NCI-H446 (cell line): ENCODE results near the gene ARHGEF25.
"Not testable (repeated sequence)": the region's sequence is repeated elsewhere in the genome, so short reads cannot be mapped to it uniquely, and the experiment has no call there.

Experiments used
- DNase-seq, 2 experiments: peaks; one replicate each; lab custom pipeline; 2025; lab: John Stamatoyannopoulos, UW

ARHGEF25 gene

DNA sequence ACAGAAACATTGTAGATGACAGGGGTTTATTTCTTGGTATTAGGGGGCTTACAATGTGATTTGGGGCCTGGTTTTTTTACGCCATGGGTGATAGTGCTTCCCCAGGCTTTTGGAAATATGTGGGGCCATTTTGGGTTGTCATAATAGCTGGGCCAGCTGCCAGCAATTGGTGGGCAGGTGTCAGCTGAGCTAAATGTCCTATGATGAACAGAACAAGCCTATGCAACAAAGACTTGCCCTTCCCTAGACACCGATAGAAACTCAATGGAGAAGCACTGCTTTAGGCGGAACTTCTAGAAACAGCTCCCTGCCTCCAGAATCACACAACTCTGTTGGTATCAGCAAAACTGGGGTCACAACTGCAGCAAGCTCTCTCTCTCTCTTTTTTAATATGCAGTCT is 26.9 kb downstream of the ARHGEF25 start:
- no peak for DNase-seq

DNA sequence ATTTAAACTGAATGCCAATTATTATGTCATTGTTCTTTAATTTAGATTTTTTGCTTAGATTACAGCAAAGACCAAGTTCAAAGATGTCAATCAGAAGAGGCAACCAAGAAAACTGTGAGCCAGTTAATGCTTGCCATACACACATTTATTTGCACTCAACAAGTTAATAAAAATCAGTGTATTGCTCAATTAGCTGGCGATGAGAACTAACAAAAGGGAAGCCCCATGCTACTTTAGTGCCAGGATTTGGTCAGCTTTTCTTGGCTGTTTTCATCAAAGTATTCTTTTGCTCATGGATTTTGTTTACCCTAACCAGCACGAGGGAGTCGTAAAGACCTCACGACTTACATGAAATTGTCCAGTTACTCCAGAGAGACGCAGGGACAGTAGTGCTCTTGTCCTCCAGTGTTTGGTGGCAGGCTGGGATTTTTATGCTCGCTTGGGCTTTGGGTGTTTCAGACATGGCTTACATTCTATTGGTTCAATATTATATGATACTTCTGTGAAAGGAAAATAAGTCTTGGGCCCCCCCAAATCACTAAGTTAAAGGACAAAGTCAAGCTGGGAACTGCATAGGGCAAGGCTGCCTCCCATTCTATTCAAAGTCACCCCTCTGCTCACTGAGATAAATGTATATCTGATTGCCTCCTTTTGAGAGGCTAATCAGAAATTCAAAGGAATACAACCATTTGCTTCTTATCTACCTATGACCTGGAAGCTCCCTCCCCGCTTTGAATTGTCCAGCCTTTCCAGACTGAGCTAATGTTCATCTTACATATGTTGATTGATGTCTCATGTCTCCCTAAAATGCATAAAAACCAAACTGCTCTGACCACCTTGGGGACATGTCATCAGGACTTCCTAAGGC is 29.2 kb downstream of the ARHGEF25 start:
- no peak for DNase-seq

DNA sequence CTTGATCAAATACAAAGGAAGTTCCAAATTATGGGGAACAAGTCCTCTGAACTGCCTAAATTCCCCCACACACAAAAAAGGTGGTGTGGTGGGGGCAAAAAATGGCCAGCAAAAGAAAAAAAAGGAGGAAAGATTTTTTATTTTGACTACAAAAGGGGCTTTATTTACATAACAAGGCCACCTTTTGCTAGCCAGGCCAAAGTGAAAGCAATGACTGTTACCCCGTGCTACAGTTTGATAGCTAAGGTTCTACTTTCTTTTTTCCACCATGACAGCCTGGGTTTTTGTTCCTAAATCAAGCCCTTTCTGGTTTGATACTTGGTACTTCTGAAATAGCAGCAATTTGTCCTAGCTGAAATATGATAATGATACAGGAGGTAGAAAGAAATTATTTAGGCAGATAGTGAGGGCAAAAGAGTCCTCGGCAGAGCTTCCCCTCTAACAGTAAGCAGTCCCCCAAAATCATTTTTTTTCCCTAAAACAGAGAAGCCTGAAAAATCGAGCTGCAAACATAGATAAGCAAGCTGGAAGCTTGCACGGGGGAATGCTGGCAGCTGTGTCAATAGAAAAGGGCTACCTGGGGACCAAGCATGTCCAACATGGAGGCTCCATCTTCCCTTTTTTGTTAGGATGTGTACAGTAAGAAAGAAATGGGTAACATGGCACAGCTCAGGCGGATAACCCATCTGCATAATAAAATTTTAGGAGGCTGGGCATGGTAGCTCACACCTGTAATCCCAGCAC is 30.6 kb downstream of the ARHGEF25 start:
- no peak for DNase-seq

DNA sequence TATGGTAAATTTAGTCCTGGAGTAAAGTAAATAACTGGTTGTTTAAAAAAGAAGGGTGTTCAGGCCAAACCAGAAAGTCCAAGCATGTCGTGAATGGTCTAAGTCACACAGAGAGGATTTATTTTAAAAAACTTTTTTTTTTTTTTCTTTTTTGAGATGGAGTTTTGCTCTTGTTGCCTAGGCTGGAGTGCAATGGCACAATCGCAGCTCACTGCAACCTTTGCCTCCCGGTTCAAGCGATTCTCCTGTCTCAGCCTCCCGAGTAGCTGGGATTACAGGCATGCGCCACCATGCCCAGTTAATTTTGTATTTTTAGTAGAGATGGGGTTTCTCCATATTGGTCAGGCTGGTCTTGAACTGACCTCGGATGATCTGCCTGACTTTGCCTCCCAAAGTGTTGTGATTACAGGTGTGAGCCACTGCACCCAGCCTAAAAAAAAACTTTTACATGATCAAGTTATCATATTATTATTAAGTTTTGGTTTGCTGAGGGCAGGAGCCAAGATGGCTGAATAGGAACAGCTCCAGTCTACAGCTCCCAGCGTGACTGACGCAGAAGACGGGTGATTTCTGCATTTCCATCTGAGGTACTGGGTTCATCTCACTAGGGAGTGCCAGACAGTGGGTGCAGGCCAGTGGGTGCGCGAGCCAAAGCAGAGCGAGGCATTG is 34.9 kb downstream of the ARHGEF25 start:
- DNase-seq: not testable (repeated sequence)

DNA sequence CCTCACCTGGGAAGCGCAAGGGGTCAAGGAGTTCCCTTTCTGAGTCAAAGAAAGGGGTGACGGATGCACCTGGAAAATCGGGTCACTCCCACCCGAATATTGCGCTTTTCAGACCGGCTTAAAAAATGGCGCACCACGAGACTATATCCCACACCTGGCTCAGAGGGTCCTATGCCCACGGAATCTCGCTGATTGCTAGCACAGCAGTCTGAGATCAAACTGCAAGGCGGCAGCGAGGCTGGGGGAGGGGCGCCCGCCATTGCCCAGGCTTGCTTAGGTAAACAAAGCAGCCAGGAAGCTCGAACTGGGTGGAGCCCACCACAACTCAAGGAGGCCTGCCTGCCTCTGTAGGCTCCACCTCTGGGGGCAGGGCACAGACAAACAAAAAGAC is 35.4 kb downstream of the ARHGEF25 start:
- DNase-seq: not testable (repeated sequence)

DNA sequence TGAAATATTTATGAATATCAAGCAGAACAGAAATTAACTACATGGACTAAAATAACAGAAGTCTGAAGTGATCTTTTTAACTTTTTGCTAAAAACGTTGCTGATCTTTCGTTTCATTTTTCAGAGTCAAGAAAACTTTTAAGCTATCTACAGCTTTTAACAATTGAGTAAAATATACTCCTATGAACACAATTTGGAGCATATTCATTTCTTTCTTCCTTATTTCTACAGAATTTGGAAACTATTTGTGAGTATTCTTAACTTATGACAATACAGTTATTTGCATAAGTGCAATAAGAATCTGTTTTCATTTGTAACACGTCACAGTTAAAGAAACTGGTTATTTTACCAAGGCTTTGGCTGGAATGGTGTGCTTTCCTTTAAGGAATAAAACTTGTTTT is 42.8 kb downstream of the ARHGEF25 start:
- no peak for DNase-seq

DNA sequence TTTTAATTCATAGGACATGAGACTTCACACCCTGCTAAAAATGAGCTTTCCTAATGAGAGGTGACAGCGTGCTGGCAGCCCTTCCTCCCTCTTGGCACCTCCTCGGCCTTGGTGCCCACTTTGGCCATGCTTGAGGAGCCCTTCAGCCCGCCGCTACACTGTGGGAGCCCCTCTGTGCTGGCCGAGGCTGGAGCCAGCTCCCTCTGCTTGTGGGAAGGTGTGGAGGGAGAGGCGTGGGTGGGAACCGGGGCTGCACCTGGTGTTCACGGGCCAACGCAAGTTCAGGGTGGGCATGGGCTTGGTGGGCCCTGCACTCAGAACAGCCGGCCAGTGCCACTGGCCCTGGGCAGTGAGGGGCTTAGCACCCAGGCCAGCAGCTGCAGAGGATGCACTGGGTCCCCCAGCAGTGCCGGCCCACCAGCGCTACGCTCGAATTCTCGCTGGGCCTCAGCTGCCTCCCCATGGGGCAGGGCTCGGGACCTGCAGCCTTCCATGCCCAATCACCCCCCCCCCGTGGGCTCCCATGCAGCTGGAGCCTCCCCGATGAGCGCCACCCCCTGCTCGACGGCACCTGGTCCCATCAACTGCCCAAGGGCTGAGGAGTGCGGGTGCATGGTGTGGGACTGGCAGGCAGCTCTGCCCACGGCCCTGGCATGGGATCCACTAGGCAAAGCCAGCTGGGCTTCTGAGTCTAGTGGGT is 44.5 kb downstream of the ARHGEF25 start:
- no peak for DNase-seq

DNA sequence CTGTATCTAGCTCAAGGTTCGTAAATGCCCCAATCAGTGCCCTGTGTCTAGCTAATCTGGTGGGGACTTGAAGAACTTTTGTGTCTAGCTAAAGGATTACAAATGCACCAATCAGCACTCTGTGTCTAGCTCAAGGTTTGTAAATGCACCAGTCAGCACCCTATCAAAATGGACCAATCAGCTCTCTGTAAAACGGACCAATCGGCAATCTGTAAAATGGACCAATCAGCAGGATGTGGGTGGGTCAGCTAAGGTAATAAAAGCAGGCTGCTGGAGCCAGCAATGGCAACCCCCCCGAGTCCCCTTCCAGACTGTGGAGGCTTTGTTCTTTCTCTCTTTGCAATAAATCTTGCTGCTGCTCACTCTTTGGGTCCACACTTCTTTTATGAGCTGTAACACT is 45.2 kb downstream of the ARHGEF25 start:
- not testable (repeated sequence) for DNase-seq

DNA sequence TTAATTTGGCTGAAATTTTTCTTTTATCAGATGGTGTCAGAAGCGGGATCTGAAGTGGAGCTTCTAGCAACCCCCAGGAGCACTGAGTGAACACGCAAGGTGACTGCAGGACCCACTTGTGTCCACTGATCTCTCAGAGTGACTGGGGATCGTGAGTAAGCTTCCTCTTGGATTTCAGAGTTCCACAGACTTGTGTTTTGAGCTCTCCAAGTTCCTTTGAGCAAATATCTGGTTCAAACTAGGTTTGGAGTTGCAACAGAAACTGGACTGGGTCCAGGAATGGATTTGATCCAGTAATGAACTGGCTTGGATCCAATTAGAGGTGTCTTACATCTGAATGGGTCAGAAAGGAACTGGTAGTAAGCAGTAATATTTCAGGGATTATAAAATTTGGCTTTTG is 46.5 kb downstream of the ARHGEF25 start:
- peak in 1 of 2 experiments; percentile 51 for DNase-seq

DNA sequence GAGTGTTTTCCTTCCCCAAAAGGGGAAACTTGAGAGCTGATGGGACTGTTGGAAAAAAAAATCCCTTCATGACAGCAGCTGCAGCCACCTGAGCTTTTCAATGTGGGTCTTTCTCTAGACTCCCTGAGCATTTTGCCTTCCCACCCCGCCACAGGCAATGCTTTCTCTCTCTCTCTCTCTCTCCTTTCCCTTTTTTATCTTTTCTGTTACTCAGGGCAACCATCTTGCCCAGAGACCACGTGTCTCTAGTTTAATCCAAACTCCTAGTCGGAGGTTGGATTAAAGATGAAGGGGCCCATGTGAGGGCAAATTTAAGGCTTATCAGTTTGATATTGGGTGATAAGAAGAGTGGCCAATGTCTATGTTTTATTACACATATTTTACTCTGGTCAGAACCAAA is 47.7 kb downstream of the ARHGEF25 start:
- DNase-seq: no peak

DNA sequence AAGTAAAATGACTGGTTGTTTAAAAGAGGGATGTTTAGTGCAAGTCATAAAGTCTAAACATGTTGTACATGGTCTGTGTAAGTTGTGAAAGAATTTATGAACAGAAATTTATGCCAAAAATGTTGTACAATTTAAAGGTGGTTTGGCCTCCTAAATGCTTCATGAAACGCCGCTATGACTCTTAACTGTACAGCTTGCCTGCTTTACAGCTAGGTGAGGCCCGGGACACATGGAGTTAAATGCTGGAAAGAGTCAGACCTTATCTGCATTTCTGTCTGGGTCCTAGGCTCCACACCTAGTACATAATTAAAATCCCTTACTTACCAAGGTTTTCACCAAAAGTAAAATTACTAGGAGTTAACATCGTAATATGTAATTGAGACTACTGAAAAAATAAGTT is 50.1 kb downstream of the ARHGEF25 start:
- DNase-seq: no peak

DNA sequence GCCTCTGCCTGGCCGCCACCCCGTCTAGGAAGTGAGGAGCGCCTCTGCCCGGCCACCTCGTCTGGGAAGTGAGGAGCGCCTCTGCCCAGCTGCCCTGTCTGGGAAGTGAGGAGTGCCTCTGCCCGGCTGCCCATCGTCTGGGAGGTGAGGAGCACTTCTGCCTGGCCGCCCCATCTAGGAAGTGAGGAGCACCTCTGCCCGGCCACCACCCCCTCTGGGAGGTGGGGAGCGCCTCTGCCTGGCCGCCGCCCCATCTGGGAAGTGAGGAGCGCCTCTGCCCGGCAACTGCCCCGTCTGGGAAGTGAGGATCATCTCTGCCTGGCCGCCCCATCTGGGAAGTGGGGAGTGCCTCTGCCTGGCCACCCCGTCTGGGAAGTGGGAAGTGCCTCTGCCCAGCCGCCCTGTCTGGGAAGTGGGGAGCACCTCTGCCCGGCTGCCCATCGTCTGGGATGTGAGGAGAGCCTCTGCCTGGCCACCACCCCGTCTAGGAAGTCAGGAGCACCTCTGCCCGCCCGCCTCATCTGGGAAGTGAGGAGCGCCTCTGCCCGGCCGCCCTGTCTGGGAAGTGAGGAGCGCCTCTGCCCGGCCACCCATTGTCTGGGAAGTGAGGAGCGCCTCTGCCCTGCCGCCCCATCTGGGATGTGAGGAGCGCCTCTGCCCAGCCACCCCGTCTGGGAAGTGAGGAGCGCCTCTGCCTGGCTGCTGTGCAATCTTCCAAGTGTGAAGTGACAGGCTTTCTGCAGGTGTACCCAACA is 54.0 kb downstream of the ARHGEF25 start:
- DNase-seq: not testable (repeated sequence)
